H1 (cell line): Measurements from ENCODE around the gene DNAAF5. TPM values are rescaled to one million over a fixed set of nuclear protein-coding genes. Genes with fewer than 3 reads are reported as not detected.
"Not testable (repeated sequence)": the region's sequence is repeated elsewhere in the genome, so short reads cannot be mapped to it uniquely, and the experiment has no call there.

Experiments used
- CTCF ChIA-PET: fragments of 300-600 bp; sonication (Branson Sonifier 250); formaldehyde crosslinking; loops from one replicate; lab custom pipeline; 2021; ENCODE audit not compliant: partially characterized antibody; lab: Charles Lee
- POLR2A ChIA-PET: fragments of 300-600 bp; sonication (Branson Sonifier 250); formaldehyde crosslinking; loops from one replicate; lab custom pipeline; 2021; ENCODE audit warnings: inconsistent platforms; ENCODE audit not compliant: partially characterized antibody; lab: Charles Lee
- DNase-seq, 2 experiments: peaks; one replicate each; pipeline versions ENCODE4 v3.0.0 to v3.0.0-alpha.2; 2010 to 2022; ENCODE audit warnings: low spot score in 2 of 2, low read depth in 1 of 2, mixed read lengths in 1 of 2
- FAIRE-seq: peaks from 2 replicates; lab custom pipeline; 2011; peaks lifted over from hg19 to GRCh38; lab: Jason Lieb, UNC
- H2AFZ ChIP-seq: 2 replicates; pipeline ENCODE4 v1.8.1; 2012; ENCODE audit warnings: low read length, inconsistent platforms
- H2AK5ac ChIP-seq: 2 replicates; pipeline ENCODE4 v1.6.1; 2013; ENCODE audit warnings: low read depth, low read length
- H2BK120ac ChIP-seq: replicated peaks from 2 replicates; pipeline ENCODE3; 2013; ENCODE audit warnings: low read depth, low read length, inconsistent platforms
- H2BK12ac ChIP-seq: 2 replicates; pipeline ENCODE4 v1.6.1; 2013; ENCODE audit warnings: low read depth, low read length
- H2BK15ac ChIP-seq: 2 replicates; pipeline ENCODE4 v1.6.1; 2013; ENCODE audit warnings: low read length
- H2BK20ac ChIP-seq: 2 replicates; pipeline ENCODE4 v1.6.1; 2013; ENCODE audit warnings: low read length
- H2BK5ac ChIP-seq: 2 replicates; pipeline ENCODE4 v1.6.1; 2013; ENCODE audit warnings: low read depth, low read length
- H3K14ac ChIP-seq: 2 replicates; pipeline ENCODE4 v1.6.1; 2013; ENCODE audit warnings: inconsistent platforms; ENCODE audit not compliant: insufficient read length
- H3K18ac ChIP-seq: 2 replicates; pipeline ENCODE4 v1.6.1; 2013; ENCODE audit warnings: low read length; ENCODE audit errors: extremely low read depth
- H3K23ac ChIP-seq: 2 replicates; pipeline ENCODE4 v1.6.1; 2013; ENCODE audit warnings: inconsistent platforms; ENCODE audit not compliant: insufficient read length
- H3K23me2 ChIP-seq: 2 replicates; pipeline ENCODE4 v1.6.1; 2013; ENCODE audit warnings: low read depth, low read length
- H3K27ac ChIP-seq: 2 replicates; pipeline ENCODE4 v1.6.1; 2011; ENCODE audit warnings: low read depth, low read length, inconsistent platforms
- H3K27me3 ChIP-seq, 4 experiments: replicated peaks in 1 of 4; 1 replicate in 1 of 4; 2 replicates in 3 of 4; pipeline versions ENCODE4 v1.6.1 to v1.8.1; 2011 to 2013; ENCODE audit warnings: low read length in 3 of 4, mild to moderate bottlenecking in 3 of 4, inconsistent platforms in 2 of 4, mixed read lengths in 2 of 4, moderate library complexity in 1 of 4; ENCODE audit not compliant: control insufficient read depth in 3 of 4, insufficient read depth in 3 of 4; ENCODE audit errors: extremely low read depth in 1 of 4
- H3K36me3 ChIP-seq, 4 experiments: 2 replicates each; pipeline versions ENCODE4 v1.6.1 to v1.8.1; 2011 to 2013; ENCODE audit warnings: mild to moderate bottlenecking in 4 of 4, low read length in 3 of 4, moderate library complexity in 2 of 4, control low read depth in 1 of 4, inconsistent platforms in 1 of 4; ENCODE audit not compliant: insufficient read depth in 4 of 4, control insufficient read depth in 2 of 4
- H3K4ac ChIP-seq: replicated peaks from 2 replicates; pipeline ENCODE3; 2013; ENCODE audit warnings: low read length, low read depth, mixed read lengths, inconsistent platforms; ENCODE audit not compliant: insufficient read length
- H3K4me1 ChIP-seq, 4 experiments: replicated peaks in 1 of 4; 1 replicate in 1 of 4; 2 replicates in 3 of 4; pipeline versions ENCODE4 v1.6.1 to v1.8.1; 2011 to 2013; ENCODE audit warnings: low read length in 3 of 4, inconsistent platforms in 2 of 4, mixed read lengths in 1 of 4; ENCODE audit not compliant: insufficient read depth in 4 of 4, control insufficient read depth in 3 of 4
- H3K4me2 ChIP-seq, 2 experiments: 2 replicates each; pipeline versions ENCODE4 v1.6.1 to v1.8.1; 2011 to 2013; ENCODE audit warnings: low read depth in 2 of 2, low read length in 2 of 2, control low read depth in 1 of 2, inconsistent platforms in 1 of 2, mild to moderate bottlenecking in 1 of 2; ENCODE audit not compliant: insufficient read depth in 1 of 2
- H3K4me3 ChIP-seq, 4 experiments: fragments of 200-600, 300-600 bp in 1 of 4; sonication (generic), shearing (Covaris generic), sonication (Bioruptor Twin) in 1 of 4; 2 replicates each; pipeline versions ENCODE4 v1.5.1 to v1.8.1; 2011 to 2016; ENCODE audit warnings: low read length in 4 of 4, low read depth in 3 of 4, control low read depth in 2 of 4, inconsistent platforms in 2 of 4, mild to moderate bottlenecking in 2 of 4, mixed read lengths in 1 of 4, moderate library complexity in 1 of 4; ENCODE audit not compliant: insufficient read depth in 2 of 4; ENCODE audit errors: extremely low read depth in 1 of 4
- H3K56ac ChIP-seq: replicated peaks from 2 replicates; pipeline ENCODE3; 2013; ENCODE audit warnings: low read depth, mild to moderate bottlenecking, mixed read lengths, low read length, inconsistent platforms; ENCODE audit not compliant: insufficient read length
- H3K79me1 ChIP-seq: 2 replicates; pipeline ENCODE4 v1.6.1; 2013; ENCODE audit warnings: low read depth, low read length, control low read depth
- H3K79me2 ChIP-seq, 2 experiments: 2 replicates each; pipeline versions ENCODE4 v1.6.1 to v1.8.1; 2012 to 2013; ENCODE audit warnings: low read length in 2 of 2, mild to moderate bottlenecking in 2 of 2, inconsistent platforms in 1 of 2; ENCODE audit not compliant: insufficient read depth in 2 of 2, control insufficient read depth in 1 of 2
- H3K9ac ChIP-seq, 4 experiments: replicated peaks in 1 of 4; 1 replicate in 1 of 4; 2 replicates in 3 of 4; pipeline versions ENCODE4 v1.6.1 to v1.8.1; 2011 to 2013; ENCODE audit warnings: low read depth in 3 of 4, low read length in 3 of 4, control low read depth in 2 of 4, mild to moderate bottlenecking in 2 of 4, moderate library complexity in 2 of 4, inconsistent platforms in 1 of 4; ENCODE audit errors: extremely low read depth in 1 of 4
- H3K9me3 ChIP-seq, 2 experiments: 2 replicates each; pipeline versions ENCODE4 v1.6.1 to v1.8.1; 2012 to 2013; ENCODE audit warnings: mild to moderate bottlenecking in 2 of 2, moderate library complexity in 2 of 2, control low read depth in 1 of 2, inconsistent platforms in 1 of 2, low read depth in 1 of 2, low read length in 1 of 2, mixed read lengths in 1 of 2; ENCODE audit not compliant: insufficient read depth in 2 of 2
- H4K20me1 ChIP-seq, 2 experiments: replicated peaks in 1 of 2; 2 replicates each; pipeline versions ENCODE3 to v1.8.1; 2011 to 2013; ENCODE audit warnings: inconsistent platforms in 2 of 2, low read length in 2 of 2, mild to moderate bottlenecking in 1 of 2; ENCODE audit not compliant: insufficient read depth in 2 of 2, control insufficient read depth in 1 of 2
- H4K5ac ChIP-seq: 2 replicates; pipeline ENCODE4 v1.6.1; 2013; ENCODE audit warnings: low read length, low read depth, mixed read lengths, inconsistent platforms; ENCODE audit not compliant: insufficient read length
- H4K8ac ChIP-seq: 2 replicates; pipeline ENCODE4 v1.8.0; 2013; ENCODE audit warnings: mild to moderate bottlenecking, moderate library complexity, low read length, inconsistent platforms; ENCODE audit not compliant: insufficient read depth; ENCODE audit errors: extremely low read depth
- H4K91ac ChIP-seq: replicated peaks from 2 replicates; pipeline ENCODE3; 2013; ENCODE audit warnings: low read length, mixed read lengths, inconsistent platforms; ENCODE audit not compliant: insufficient read length
- WGBS, 2 experiments: shearing (Covaris generic) in 1 of 2; methylation state at CpG; one replicate each; pipeline versions ENCODE4 v1.1.6 to v1.1.7; 2013 to 2015; ENCODE audit warnings: low lambda C conversion rate in 2 of 2, mixed read lengths in 2 of 2, inconsistent platforms in 1 of 2, low coverage in 1 of 2, missing lambda C conversion rate in 1 of 2; ENCODE audit not compliant: insufficient replicate concordance in 2 of 2, insufficient coverage in 1 of 2, insufficient read length in 1 of 2; ENCODE audit errors: extremely low coverage in 1 of 2, missing lambda C conversion rate in 1 of 2; 5-methylcytosine and 5-hydroxymethylcytosine counted together
- polyA plus RNA-seq, 7 experiments: library from polyadenylated mRNA; depleted of rRNA in 3 of 7; stranded (reverse) in 5 of 7; unstranded in 2 of 7; fragments of >200 nt in 5 of 7; fragments of 200-250 nt in 2 of 7; gene quantifications; 1 replicate in 5 of 7; 2 replicates in 1 of 7; 4 replicates in 1 of 7; pipeline versions ENCODE4 v1.2.1 to v1.2.3, GENCODE V29; 2011 to 2013; ENCODE audit warnings: missing spikeins in 2 of 7, mixed read lengths in 2 of 7
- total RNA-seq: library from RNA; stranded (reverse); fragmentation: NEBNext Ultra II Directional; extraction: Animal tissue kit (Norgen Biotek cat#: 25700); gene quantifications from 2 replicates; pipeline ENCODE4 v1.2.1, GENCODE V29; 2021

The DNAAF5 gene
- total and polyA plus RNA-seq, 2 of the 8 experiments (the other 6 are each of a cell fraction or from before 2014, with no cell fraction given): 55.1 to 95.9 TPM

DNA sequence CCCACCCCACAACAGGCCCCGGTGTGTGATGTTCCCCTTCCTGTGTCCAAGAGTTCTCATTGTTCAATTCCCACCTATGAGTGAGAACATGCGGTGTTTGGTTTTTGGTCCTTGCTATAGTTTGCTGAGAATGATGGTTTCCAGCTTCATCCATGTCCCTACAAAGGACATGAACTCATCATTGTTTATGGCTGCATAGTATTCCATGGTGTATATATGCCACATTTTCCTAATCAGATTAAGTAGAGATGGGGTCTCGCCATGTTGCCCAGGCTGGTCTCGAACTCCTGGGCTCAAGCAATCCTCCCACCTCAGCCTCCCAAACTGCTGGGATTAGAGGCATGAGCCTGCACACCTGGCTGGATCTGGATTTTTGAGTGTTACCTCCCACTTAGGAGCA lies 77.3 kb downstream of the DNAAF5 start:
- H3K4me2 ChIP-seq, H3K23ac ChIP-seq, H3K4me1 ChIP-seq, H3K56ac ChIP-seq, H2BK120ac ChIP-seq, H3K79me1 ChIP-seq, H2BK20ac ChIP-seq, H3K4me3 ChIP-seq, H3K36me3 ChIP-seq, H2AFZ ChIP-seq, H3K23me2 ChIP-seq, FAIRE-seq, H2BK12ac ChIP-seq, H2AK5ac ChIP-seq, H4K5ac ChIP-seq, H3K18ac ChIP-seq, H2BK15ac ChIP-seq, H3K14ac ChIP-seq, H3K4ac ChIP-seq, DNase-seq, H3K9me3 ChIP-seq, H4K91ac ChIP-seq, H4K20me1 ChIP-seq, H3K27me3 ChIP-seq, CTCF ChIA-PET, H2BK5ac ChIP-seq, H3K27ac ChIP-seq, H3K79me2 ChIP-seq, H3K9ac ChIP-seq, H4K8ac ChIP-seq: not testable (repeated sequence)
- 66% methylated on average over 4 of the region's 4 CpGs; no CpG with 5 or more reads in 1 of the 2 experiments for WGBS, 2 experiments
- POLR2A ChIA-PET: interaction anchor here (0.5 kb wide), 1 partner anchor 11 kb away, joined by 3 read pairs; no protein-coding TSS in a partner anchor
